ENCODE measurements around the gene UBTD2.

GRCh38 chr5:172322028-172322965, 38.7 kb upstream of the UBTD2 start:
- TF ChIP-seq CTCF (IDR thresholded peaks at IDR 0.05) (no peak), EP300 (IDR thresholded peaks at IDR 0.05) (no peak)

Data from tibial nerve (tissue), 4 donors.